Measurements from ENCODE around the gene SZT2. TPM values are rescaled to one million over a fixed set of nuclear protein-coding genes. Genes with fewer than 3 reads are reported as not detected.
"Not testable (repeated sequence)": the region's sequence is repeated elsewhere in the genome, so short reads cannot be mapped to it uniquely, and the experiment has no call there.

SZT2 gene
- total RNA-seq, 1 experiment from 2014 or later: 9.7 TPM

DNA sequence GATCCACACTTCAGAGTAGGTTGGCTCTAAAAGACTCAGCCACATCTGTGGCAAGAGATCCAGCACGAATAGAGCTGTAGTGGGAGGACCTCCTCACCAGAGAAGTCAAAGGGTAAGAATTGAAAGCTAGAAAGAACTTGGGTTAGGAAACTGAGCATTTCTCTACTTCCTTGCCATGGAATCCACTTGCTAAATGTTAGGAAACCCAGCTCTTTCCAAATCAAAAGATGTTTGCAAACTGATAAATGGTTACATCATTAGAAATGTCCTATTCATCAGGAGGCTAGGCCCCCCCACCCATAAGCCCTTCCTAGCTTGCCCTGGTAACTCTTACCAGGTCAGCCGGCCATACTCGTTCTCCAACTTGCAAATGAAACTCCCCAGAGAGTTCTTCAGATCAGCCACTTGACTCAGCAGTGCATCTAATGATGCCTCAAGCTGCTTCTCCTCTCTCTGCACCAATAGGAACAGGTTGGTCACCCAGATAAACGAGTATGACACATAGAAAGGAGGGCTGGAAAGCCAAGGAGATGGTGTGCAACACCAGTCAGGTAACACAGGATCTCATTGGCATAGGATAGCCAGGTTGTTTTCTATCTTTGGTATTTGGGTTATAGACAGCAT, 1.6 kb upstream of the SZT2 start:
- DNase-seq (ENCODE audit: low spot score): no peak

DNA sequence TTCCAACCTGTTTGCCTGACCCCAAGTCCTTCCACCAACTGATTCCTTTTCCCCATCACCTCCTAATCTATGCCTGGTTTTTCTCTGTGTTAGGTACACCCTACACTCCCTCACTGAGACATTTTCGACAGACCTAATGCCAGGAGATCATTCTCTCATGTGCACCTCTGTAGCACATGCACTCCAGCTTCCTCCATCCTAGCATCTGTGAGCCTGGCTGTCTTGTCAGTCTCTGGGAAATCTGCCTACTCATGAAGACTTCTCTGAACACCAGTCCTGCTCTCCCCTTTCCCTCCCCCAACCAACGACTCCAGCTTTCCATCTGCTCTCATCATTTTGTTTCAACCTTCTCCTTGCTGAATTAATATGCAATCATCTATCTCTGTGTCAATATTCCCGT, 1.1 kb upstream of the SZT2 start:
- no peak for DNase-seq (ENCODE audit: low spot score)

DNA sequence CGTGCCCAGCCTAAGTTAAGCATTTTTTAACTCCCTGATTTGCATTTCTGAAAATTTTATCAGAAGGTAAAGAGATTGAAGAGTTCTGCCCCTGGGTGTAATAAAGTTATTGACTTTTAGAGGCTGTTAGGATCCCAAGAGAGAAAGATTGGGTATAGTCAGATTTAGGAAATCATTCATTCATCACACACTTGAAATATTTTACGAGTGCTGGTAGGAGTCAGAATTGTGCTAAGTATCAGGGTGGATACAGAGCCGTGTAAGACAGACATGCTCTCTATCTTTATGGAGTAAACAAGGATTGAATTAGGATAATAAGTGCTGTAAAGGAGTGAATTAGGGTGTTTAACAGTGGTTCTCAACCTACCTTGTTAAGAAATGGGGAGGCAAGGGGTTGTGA, 3.0 kb downstream of the SZT2 start:
- no peak for DNase-seq (ENCODE audit: low spot score)

DNA sequence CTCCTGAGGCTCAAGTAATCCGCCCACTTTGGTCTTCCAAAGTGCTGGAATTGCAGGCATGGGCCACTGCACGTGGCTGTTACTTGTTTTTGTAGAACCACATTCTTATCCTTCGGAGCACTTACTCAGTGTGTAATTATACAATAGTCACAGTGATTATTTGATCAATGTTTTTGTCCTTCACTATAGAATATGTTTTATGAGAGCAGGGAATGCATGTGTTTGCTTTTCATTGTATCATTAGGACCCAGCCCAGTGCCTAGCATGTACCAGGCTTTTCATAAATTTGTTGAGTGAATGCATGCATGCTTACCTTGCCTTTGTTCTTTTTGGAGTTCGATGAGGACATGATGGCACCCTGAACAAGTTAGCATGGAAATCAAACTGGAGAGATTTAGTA, 5.8 kb downstream of the SZT2 start:
- no peak for DNase-seq (ENCODE audit: low spot score)

DNA sequence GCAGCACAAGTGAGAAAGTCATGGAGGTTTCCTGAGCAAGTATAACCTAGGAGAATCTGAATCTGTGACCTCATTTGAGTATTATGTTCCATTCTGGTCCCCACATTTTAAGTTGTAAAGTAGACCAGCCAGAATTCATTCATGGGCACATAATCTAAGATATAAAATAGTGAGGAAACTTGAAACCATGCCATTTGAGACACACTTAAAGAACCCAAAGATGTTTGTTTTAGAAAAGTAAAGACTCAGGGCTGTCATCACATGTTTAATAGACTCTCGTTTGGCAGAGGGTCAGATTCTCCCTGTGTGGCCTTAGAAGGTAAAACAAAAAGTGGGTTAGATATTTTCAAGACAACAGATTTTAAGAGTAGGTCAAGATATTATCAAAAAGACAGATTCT, 6.4 kb downstream of the SZT2 start:
- DNase-seq (ENCODE audit: low spot score): no peak

DNA sequence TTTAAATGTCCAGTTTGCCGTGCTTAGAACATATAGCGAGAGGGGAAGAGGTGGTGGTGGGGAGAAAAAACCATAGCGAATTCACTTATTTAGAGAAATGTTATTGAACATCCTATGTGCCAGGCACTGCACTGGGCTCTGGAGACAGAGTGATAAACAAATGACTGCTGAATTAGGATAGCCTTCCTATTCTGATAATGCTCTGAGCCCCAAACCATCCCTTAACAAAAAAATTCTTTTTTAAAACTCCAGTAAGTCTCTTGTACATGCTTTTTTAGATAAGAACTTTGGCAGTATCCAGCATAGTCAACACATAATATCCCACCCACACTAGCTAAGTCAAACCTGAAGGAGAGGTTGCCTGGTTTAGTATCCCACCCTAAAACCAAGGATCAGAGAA, 8.5 kb downstream of the SZT2 start:
- no peak for DNase-seq (ENCODE audit: low spot score)

DNA sequence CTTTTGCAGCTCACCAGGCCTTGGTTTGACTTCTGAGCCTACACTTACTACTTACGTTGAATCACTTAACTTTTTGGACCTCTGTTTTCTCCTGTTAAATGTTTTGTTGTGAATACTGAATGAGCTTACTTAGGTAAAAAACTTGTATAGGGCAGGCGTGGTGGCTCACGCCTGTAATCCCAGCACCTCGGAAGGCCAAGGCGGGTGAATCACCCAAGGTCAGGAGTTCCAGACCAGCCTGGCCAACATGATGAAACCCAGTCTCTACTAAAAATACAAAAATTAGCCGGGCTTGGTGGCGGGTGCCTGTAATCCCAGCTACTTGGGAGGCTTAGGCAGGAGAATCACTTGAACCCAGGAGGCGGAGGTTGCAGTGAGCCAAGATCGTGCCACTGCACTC, 10.7 kb downstream of the SZT2 start:
- not testable (repeated sequence) for DNase-seq (ENCODE audit: low spot score)

DNA sequence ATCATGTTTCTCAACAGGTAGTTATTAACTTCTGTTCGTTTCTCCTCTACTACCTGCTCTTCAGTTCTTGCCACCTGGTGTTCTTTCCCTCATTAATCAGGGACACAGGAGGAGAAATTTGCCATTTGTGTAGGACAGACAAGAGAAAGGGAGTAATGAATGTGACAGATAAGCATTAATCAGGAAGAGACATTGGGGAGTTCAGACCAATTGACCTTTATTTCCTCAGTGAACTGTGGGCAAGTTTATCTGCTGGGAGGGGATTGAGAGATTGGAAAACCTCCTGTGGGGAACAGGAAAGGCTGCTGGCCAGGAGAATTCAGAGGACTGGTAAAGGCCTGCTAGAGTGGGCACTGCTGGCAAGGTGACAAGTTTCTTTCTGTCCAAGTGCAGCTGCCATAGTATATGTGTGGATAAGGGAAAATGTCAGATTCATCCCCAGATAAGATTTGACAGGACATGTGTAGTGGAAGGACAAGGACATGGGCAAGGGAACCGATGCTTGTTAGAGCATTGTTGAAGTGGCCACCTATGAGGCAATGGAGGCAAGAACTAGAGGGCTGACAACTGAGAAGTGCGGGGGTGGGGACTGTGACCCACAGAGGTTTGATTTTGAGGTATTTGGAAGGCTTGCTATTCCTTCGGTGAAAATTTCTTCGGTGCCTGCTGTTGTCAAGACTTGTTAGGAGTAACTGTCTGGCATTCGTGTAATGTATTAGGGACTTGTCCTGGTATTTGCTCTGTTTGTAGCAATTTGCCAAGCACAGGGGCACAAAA, 12.6 kb downstream of the SZT2 start:
- no peak for DNase-seq (ENCODE audit: low spot score)

DNA sequence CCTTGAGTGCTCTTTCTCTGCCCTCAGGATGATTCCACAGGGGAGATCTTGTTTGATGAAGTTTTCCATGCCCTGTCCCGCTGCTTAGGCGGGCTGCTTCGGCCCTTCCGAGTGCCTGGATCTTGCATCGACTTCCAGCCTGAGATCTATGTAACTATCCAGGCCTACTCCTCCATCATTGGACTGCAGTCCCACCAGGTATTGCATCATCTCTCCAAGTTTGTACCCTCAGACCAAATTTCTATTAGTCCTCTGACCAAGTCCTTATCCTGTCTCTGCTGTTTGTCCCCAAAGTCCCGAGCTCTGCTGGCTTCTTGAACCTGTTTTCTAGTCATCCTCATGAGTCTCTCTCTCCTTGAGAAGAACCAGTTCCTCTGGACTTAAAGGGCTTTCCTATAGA, 14.7 kb downstream of the SZT2 start:
- no peak for DNase-seq (ENCODE audit: low spot score)

DNA sequence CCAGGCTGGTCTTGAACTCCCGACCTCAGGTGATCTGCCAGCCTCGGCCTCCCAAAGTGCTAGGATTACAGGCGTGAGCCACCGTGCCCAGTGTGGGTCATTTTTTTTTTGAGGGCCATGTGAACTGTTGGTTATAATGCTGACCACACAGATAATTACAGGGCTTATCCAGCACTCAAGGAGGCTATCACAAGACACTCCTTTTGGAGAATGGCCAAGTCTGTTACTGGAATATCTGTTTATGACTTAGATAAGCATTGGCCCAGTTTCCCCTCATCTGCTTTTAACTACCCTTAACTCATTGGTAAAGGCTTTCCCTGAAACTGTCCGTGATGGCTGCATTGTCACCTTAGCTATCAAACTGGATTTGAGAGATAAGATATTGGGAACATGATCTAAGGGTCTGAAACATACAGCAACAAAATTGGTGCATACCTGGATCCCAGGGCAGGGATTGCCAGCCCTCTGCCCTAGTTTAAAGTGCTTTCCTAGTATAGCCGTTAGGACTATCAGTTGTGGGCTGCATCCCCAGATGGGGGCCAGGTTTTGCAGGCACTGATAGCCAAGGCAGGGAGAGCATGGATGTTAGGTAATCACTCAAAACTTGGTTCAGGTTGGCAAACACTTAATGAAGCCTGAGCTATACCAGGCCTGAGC, 15.6 kb downstream of the SZT2 start:
- DNase-seq (ENCODE audit: low spot score): peak; percentile 22

DNA sequence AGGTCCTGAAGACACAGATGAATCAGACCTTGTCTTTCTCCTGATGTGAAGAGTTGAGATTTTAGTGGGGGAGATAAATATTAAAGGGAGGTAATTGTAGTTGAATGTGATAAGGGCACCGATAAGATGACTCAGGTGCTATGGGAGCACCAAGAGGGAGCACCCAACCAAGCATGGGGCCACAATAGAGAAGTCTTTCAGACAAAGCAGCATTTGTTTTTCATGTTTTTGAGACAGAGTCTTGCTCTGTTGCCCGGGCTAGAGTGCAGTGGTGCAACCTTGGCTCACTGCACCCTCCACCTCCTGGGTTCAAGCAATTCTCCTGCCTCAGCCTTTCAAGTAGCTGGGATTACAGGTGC, 16.2 kb downstream of the SZT2 start:
- DNase-seq (ENCODE audit: low spot score): no peak

DNA sequence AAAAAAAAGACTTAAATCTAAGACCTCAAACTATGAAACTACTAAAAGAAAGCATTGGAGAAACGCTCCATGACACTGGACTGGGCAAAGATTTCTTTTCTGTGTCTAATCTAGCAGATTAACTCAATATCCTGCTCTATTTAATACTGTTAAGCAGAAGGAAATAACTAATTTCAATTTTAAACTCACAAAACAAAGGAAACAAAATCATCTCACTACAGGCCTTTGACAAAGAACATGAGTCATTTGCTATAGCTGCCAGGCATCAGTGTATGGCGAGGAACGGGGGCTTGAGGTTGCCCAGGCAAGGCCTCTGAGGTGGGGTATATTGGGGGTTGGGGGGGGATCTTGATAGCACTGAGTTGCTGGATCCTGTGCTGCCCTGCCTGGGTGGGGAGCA, 20.9 kb downstream of the SZT2 start:
- DNase-seq (ENCODE audit: low spot score): no peak

DNA sequence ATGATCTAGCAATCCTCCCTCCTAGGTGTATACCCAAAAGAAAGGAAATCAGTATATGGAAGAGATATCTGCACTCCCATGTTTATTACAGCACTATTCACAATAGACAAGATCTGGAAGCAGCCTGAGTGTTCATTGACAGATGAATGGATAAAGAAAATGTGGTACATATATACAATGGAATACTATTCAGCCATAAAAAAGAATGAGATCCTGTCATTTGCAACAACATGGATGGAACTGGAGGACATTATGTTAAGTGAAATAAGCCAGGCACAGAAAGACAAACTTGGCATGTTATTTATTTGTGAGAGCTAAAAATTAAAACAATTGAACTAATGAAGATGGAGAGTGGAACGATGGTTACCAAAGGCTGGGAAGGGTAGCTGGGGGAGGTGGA, 23.7 kb downstream of the SZT2 start:
- not testable (repeated sequence) for DNase-seq (ENCODE audit: low spot score)

DNA sequence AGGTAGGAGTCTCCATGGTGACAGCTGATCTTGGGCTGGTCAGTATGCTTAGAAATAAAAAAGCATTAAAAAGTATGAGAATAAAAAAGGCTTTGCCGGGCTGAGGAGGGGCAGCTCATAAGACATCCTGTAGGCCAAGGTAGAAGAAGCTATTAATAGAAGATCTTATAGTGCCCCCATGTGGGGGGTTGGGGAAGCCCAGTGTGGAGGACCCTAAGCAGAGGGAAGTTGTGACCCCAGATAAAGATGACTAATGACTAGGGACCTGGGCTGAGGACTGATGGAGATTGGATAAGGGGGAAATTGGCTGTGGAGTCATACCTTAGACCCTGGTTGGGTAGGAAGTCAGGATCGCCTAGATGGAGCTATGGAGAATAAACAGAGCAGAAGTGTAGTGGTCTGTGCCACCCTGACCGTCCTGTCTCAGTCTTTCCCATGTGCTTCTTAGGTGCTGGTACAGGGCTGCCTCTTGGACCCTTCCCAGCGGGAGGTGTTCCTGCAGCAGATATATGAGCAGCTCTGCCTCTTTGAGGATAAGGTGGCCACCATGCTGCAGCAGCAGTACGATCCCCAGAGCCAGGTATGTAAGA, 25.0 kb downstream of the SZT2 start:
- peak; percentile 54 for DNase-seq (ENCODE audit: low spot score)

DNA sequence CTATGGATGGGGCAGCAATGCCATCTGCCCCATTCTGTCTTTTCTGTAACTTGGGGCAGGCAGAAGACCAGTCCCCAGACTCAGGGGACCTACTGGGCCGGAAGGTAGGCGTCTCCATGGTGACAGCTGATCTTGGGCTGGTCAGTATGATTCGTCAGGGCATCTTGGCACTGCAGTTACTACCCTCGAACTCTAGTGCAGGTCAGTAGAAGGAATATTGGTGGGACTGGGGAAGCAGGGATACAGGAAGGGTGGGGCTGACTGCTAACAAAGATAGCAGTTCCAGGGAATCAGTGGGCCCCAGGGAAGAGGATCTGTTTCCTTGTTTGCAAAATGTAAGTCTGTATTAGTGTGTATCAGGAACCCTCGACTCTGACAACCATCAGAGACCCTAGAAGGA, 26.2 kb downstream of the SZT2 start:
- no peak for DNase-seq (ENCODE audit: low spot score)

DNA sequence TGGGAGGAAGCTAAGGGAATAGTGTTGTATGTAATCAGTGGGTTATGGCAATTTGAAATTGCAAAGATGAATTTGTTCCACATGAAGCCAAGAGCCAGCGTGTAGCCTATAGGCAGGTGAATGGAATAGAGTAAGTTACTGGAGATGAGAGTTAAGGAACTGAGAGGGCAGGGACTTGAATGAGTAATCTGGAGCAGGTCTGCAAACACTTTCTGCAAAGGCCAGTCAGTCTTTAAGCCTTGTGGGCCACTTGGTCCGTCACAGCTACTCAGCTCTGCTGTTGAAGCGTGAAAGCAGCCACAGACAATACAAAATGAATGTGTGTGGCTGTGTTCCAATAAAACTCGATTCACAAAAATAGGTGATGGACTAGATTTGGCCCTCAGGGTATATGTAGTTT, 29.2 kb downstream of the SZT2 start:
- DNase-seq (ENCODE audit: low spot score): no peak

DNA sequence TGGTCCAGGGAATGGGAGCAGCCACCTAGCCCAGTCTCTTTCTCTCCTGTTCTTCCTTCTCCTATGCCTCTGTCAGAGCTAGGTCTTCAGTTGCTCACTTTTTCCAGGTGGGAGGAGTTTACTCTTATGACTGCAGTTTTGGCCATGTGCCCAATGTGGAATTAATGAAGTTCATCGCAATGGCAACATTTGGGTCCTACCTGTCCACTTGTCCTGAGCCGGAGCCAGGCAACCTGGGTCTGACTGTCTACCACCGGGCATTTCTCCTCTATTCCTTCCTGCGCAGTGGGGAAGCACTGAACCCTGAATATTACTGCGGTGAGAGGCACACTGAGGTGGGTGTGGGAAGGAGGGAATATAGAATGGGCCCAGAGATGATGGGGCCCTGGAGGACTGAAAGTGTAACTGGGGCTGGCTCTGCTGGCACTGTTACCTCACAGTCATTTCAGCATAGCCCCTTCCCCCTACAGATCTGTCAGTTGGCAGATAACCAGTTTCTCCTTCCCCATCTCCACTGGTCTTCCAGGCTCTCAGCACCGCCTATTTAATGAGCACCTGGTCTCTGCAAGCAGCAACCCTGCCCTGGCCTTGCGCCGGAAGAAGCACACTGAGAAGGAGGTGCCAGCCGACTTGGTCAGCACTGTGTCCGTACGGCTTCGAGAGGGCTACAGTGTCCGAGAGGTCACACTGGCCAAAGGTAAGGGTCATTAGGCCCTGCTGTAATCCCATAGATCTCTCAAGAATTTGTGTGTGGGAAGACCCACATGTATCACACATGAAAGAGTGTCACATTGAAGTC, 30.1 kb downstream of the SZT2 start:
- no peak for DNase-seq (ENCODE audit: low spot score)

DNA sequence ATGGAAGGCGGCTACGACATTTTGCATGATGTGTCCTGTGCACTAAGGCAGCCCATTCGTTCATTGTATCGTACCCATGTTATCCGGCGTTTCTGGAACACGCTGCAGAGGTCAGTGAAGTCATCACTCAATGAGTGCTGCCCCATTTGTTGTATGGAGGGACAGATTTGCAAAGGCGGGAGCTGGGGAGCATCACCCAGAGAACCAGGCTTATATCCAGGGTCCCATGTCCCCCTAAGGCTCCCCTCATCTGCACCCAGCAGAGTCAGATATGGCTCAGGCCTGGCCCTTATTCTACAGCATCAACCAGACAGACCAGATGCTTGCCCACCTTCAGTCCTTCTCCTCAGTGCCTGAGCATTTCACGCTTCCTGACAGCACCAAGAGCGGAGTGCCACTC, 31.2 kb downstream of the SZT2 start:
- DNase-seq (ENCODE audit: low spot score): no peak

DNA sequence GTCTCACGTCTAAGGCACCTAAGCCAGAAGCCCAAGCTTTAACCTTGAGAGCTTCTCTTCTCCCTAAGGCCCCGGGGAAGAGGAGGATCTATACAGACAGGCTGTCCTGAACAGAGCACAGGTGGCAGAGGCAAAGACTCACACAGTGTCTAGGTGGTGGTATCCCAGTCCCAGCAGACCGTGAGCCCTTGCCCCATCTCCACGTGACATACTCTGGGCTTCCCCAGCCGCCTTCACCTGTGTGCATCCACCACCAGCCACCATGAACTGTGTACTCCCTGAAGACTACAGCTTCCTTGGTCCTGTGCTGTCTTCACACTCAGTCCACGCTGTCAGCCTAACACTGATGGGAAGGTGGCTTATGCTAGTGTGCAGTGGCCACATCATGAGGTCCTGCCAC, 31.7 kb downstream of the SZT2 start:
- DNase-seq (ENCODE audit: low spot score): no peak

DNA sequence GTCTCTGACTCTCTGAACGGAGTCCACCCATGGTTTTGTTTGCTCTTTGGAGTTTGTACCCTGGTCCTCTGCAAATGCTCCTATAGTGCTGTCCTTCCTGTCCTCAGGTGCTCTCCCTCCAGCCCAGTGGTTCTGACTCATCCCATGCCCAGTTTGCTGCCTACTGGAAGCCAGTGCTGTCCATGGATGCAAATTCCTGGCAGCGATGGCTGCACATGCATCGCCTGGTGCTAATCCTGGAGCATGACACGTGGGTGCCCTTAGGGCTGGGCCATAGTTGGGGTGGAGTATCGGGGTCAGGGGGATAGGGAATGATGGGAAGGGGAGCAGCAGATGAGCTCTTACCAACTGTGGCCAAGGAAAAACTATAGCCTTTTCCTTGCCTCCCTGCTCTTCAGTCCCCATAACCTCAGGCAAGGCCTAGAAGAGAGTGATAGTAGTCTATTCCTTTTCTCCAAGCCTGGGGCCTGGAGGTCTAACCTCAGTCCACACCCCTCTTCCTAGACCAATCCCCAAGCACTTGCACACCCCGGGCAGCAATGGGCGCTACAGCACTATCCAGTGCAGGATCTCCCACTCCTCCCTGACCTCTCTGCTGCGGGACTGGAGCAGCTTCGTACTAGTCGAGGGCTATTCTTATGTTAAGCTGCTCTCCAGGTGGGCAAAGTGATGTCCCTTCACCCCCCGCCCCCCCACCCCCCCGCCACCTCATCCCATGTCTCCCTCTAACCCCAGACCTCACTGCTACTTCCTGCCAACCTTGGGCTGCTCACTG, 32.5 kb downstream of the SZT2 start:
- no peak for DNase-seq (ENCODE audit: low spot score)

DNA sequence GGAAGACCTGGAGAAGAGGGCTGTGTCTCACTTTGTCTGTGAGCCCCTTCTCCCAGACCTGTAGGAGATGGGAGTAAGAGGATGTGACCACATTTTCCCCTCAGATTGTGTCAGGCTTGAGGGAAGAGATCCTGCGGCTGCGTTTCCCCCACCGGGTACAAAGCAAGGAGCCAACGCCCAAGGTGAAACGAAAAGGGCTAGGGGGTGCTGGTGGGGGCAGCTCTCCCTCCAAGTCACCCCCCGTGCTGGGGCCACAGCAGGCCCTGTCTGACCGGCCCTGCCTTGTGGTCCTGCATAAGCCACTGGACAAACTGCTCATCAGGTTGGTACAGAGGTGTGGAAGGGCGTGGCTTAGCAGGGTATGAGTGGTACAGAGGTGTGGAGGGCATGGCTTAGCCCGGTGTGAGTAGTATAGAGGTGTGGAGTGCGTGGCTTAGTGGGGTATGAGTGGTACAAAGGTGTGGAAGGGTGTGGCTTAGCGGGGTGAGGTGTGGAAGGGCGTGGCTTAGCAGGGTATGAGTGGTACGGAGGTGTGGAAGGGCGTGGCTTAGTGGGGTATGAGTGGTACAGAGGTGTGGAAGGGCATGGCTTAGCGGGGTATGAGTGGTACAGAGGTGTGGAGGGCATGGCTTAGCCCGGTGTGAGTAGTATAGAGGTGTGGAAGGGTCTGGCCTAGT, 33.4 kb downstream of the SZT2 start:
- no peak for DNase-seq (ENCODE audit: low spot score)
